Measurements from ENCODE around the gene FAXDC2.

The FAXDC2 gene

GRCh38 chr5:154793599-154794524 lies 56.5 kb downstream of the FAXDC2 start:
- DNase-seq: no peak

GRCh38 chr5:154791535-154791934 lies 58.9 kb downstream of the FAXDC2 start:
- no peak for DNase-seq

GRCh38 chr5:154788212-154788611 lies 62.2 kb downstream of the FAXDC2 start:
- DNase-seq: no peak

- peak; percentile 59 for DNase-seq
Observed at GRCh38 chr5:154786414-154786813, 64.0 kb downstream of the FAXDC2 start.

GRCh38 chr5:154784856-154785255 lies 65.5 kb downstream of the FAXDC2 start:
- no peak for DNase-seq

- no peak for DNase-seq
Observed at GRCh38 chr5:154783774-154784460, 66.5 kb downstream of the FAXDC2 start.

- DNase-seq: no peak
Observed at GRCh38 chr5:154782812-154783592, 67.4 kb downstream of the FAXDC2 start.

GRCh38 chr5:154782326-154782725 lies 68.1 kb downstream of the FAXDC2 start:
- DNase-seq: peak; percentile 37

GRCh38 chr5:154780128-154780527 lies 70.3 kb downstream of the FAXDC2 start:
- no peak for DNase-seq

GRCh38 chr5:154779105-154779504 lies 71.3 kb downstream of the FAXDC2 start:
- no peak for DNase-seq

GRCh38 chr5:154778534-154778933 lies 71.9 kb downstream of the FAXDC2 start:
- no peak for DNase-seq

- peak; percentile 79 for DNase-seq
Observed at GRCh38 chr5:154776167-154776566, 74.2 kb downstream of the FAXDC2 start.

- DNase-seq: peak; percentile 51
Observed at GRCh38 chr5:154773326-154773725, 77.1 kb downstream of the FAXDC2 start.

GRCh38 chr5:154771383-154771901 lies 79.0 kb downstream of the FAXDC2 start:
- peak; percentile 46 for DNase-seq

- DNase-seq: no peak
Observed at GRCh38 chr5:154770111-154770510, 80.3 kb downstream of the FAXDC2 start.
